T47D (cell line): ENCODE measurements around the gene CELA2B.

Source experiments
- DNase-seq, 2 experiments: peaks; one replicate each; pipeline versions ENCODE4 v3.0.0 to v3.0.0-alpha.2; 2011 to 2012; ENCODE audit warnings: low read depth in 1 of 2, low spot score in 1 of 2
- JUND ChIP-seq: IDR thresholded peaks from 2 replicates; pipeline ENCODE4 v1.6.1; 2012; ENCODE audit warnings: low read depth
- in situ Hi-C: cut with HindIII; loops from 2 replicates; pipeline ENCODE4 v1.10.0; 2016; ENCODE audit warnings: low sequenced_read_pairs, low pct_unique_long_range_greater_than_20kb

Gene CELA2B

DNA sequence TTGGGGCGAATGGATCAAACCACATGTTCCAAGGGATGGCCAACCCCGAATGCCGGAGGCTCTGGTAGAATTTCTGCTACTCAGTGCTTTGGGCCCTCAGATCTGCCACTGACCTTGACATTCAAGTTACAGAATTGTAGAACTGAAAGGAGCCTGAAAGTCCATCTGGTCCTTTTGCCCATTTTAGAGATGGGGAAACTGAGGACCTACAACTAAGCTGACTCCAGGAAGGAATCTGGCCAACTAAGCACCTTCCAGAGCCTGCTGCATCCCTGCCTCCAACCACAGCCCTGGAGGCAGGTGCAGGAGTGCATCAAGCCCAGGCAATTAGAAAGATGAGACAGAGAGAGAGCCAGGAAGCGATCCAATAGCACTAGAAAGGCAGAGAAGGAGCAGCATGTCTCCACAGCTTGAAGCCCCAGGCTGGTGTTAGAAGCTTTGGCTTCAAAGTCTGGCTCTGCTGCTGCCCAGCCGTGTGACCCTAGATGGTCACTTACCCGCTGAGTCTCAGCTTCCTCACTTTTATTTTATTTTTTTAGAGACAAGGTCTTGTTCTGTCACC, 38.9 kb upstream of the CELA2B start:
- TF ChIP-seq JUND: no peak
- in situ Hi-C loops: no loop called here

DNA sequence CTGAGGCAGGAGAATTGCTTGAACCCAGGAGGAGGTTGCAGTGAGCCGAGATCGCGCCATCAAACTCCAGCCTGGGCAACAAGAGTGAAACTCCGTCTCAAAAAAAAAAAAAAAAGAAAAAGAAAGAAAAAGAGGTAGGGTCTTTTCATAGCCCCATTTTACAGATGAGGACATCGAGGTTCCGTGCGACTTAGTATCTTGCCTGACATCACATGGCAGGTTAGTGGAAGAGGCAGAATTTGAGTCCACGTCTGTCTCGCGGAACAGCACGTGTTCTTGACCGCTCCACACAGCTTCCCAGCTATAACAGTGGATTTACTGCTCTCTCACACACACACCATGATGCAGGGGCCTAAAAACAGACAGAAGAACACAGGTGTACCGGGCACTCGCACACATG, 36.6 kb upstream of the CELA2B start:
- no peak for DNase-seq
- in situ Hi-C loops: no loop called here
- TF ChIP-seq JUND: no peak

More for the DNA sequence above, 38.9 kb upstream of the CELA2B start:
- no peak for DNase-seq

DNA sequence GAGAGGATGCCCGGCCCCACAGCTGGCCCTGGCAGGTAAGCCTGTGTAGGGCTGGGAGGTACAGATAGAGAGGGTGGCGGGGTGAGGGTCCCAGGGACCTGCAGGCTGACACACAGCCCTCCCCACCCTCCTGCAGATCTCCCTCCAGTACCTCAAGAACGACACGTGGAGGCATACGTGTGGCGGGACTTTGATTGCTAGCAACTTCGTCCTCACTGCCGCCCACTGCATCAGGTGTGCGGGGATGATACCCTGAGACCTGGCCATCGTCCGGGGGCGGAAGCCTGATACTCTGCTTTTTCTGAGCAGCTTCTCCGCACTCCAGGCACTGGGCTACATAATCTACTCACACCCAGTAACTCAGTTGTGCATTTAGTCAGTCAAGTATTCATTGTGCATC, 35.5 kb upstream of the CELA2B start:
- in situ Hi-C loops: no loop called here
- TF ChIP-seq JUND: no peak
- DNase-seq: no peak

- in situ Hi-C loops: no loop called here
- no peak for TF ChIP-seq JUND
- DNase-seq: no peak
These were observed 34.7 kb upstream of the CELA2B start for GRCh38 chr1:15441247-15441646.

- in situ Hi-C loops: no loop called here
- no peak for DNase-seq
- no peak for TF ChIP-seq JUND
These were observed 33.8 kb upstream of the CELA2B start for GRCh38 chr1:15442119-15442518.

DNA sequence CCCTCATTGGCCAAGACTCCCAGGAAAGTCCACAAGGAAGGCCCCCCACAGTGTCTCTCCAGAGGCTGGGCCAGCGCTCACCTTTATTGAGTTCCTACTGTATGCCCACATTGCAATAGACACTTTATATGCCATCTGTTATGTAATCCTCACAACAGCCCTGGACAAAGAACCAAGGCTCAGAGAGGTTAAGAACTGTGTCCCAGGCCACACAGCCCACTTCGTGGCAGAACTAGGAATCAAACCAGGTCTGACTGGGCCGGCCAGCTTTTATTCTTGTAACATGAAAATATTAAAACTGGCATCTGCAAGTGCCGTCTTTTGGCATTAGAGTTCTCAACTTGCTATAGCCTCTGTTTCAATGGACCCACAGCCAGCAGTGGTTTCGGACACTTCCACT, 33.1 kb upstream of the CELA2B start:
- DNase-seq: no peak
- TF ChIP-seq JUND: no peak
- in situ Hi-C loops: no loop called here

DNA sequence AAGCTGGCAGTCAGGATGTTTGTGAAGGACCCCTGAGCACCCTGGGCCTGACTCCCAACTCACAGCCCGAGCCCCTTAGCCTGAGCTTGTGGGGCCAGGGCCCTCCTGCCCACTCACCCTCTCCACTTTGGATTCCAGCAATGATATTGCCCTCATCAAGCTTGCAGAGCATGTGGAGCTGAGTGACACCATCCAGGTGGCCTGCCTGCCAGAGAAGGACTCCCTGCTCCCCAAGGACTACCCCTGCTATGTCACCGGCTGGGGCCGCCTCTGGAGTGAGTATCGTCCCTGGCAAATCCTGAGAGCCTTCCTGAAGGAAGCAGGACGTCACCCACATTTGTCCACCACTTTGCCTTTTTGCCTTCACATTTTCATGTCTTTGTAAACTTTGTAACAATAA, 32.6 kb upstream of the CELA2B start:
- TF ChIP-seq JUND: no peak
- no peak for DNase-seq
- in situ Hi-C loops: no loop called here

DNA sequence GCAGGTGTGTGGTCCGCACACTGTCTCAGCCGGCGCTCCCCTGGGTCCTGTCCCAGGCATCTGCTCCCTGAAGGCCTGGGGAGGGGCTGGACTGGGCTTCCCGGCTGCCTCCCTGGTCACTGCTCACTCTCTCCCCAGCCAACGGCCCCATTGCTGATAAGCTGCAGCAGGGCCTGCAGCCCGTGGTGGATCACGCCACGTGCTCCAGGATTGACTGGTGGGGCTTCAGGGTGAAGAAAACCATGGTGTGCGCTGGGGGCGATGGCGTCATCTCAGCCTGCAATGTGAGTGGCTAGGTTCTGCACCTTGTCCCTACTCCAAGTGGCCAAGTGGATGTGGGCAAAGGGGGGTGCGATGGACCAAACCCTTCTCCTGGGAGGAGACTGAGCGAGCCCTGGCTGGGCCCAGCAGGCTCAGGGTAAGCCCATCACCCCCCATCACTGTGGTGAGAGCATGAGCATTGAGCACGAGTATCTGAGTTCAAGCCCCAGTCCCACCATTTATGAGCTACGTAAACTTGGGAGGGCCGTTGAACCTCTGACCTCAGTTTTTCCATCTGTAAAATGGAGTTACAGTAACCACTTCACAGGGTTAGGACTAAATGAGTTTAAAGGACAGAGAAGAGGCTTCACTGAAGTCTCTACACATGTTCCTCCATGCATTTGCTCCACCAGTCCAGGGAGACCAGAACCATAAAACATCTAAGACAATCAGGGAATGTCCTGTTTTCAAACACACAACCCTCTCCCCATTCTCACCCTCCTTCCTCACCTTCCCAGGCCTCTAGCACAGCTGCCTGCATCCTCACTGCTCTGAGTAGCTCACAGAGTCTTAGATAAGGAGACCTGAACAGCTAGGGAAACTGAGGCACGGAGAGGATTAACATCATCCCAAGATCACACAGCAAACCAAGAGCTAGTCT, 31.2 kb upstream of the CELA2B start:
- in situ Hi-C loops: no loop called here
- no peak for DNase-seq
- TF ChIP-seq JUND: no peak

- no peak for TF ChIP-seq JUND
- no peak for DNase-seq
- in situ Hi-C loops: no loop called here
These were observed 30.3 kb upstream of the CELA2B start for GRCh38 chr1:15445390-15446122.

- in situ Hi-C loops: no loop called here
- no peak for DNase-seq
- TF ChIP-seq JUND: no peak
These were observed 29.7 kb upstream of the CELA2B start for GRCh38 chr1:15446212-15446611.

GRCh38 chr1:15448877-15449462, 26.9 kb upstream of the CELA2B start:
- no peak for TF ChIP-seq JUND
- DNase-seq: no peak
- in situ Hi-C loops: no loop called here

- no peak for TF ChIP-seq JUND
- in situ Hi-C loops: no loop called here
- no peak for DNase-seq
These were observed 26.3 kb upstream of the CELA2B start for GRCh38 chr1:15449567-15449966.
